ES-I3 (cell line): Measurements from ENCODE around the gene SLC24A3.
A peak's percentile ranks its signal among the peaks of the same experiment; 100 is the strongest.
"Not testable (repeated sequence)": the region's sequence is repeated elsewhere in the genome, so short reads cannot be mapped to it uniquely, and the experiment has no call there.

Source experiments
- H3K36me3 ChIP-seq: 2 replicates; pipeline ENCODE4 v1.6.1; 2013; ENCODE audit warnings: mild to moderate bottlenecking, low read length, control low read depth, moderate library complexity; ENCODE audit not compliant: insufficient read depth
- H3K4me1 ChIP-seq: 2 replicates; pipeline ENCODE4 v1.6.1; 2013; ENCODE audit warnings: mild to moderate bottlenecking, control low read depth, low read length; ENCODE audit not compliant: insufficient read depth
- H3K9ac ChIP-seq: 2 replicates; pipeline ENCODE4 v1.6.1; 2013; ENCODE audit warnings: low read depth, mild to moderate bottlenecking, low read length, moderate library complexity
- H3K9me3 ChIP-seq: 2 replicates; pipeline ENCODE4 v1.6.1; 2013; ENCODE audit warnings: mild to moderate bottlenecking, low read length, moderate library complexity; ENCODE audit not compliant: control insufficient read depth, insufficient read depth

The SLC24A3 gene

DNA sequence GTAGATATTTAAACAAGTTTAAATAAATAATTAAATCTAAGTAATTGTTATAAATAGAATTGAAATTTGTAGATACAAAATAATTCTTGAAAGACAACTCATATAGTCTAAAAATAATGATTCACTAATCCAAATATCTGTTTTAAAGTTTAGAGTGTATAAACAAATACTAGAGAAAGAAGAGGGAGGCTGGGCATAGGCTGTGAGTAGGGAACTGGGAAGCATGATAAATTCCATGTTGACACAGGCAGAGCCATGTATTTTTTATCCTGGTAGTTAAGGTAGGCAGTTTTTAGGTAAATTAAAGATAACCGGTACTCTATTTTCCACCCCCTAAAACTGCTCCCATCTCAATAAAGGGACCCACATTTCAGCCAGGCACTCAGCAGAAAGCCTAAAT lies 534.0 kb downstream of the SLC24A3 start:
- Histone ChIP-seq H3K36me3 (no peaks in the 10 kb centered on the region), H3K9me3 (no peaks in the 10 kb centered on the region), H3K9ac (no peak overlapping the region), H3K4me1 (no peaks in the 10 kb centered on the region)

DNA sequence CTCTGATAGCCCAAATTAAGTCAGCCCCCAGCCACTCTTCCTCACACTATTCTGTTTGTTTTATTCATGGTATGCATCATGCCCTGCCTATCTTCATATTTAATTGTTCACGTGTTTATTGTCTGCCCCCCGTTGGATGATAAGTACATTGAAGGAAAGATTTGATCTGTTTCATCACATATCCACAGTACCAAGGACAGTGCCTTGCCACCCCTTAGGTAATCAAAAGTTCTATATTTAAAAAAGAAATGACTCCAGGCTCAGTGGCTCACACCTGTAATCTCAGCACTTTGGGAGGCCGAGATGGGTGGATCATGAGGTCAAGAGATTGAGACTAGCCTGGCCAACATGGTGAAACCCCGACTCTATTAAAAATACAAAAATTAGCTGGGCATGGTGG lies 535.5 kb downstream of the SLC24A3 start:
- Histone ChIP-seq H3K9ac (no peak overlapping the region), H3K4me1 (no peaks in the 10 kb centered on the region), H3K9me3 (no peaks in the 10 kb centered on the region), H3K36me3 (no peaks in the 10 kb centered on the region)

DNA sequence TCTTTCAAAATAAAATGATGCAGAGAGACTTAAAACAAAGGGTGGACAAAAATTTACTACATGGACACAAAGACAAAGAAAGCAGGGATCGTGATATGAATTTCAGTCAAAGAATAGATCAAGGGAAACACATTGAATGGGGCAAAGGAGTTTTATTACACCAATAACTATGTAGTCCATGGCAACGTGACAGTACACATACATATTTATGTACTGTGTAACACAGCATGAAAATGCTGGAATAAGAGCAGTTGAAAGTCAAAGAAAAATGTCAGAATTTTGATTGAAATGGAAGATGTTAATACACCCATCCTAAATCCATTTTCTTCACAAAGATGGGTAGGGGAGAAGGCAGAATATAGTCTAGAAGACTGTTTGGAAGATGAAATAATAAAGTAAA lies 536.2 kb downstream of the SLC24A3 start:
- Histone ChIP-seq H3K36me3 (no peaks in the 10 kb centered on the region), H3K9me3 (no peaks in the 10 kb centered on the region), H3K4me1 (no peaks in the 10 kb centered on the region), H3K9ac (no peak overlapping the region)

DNA sequence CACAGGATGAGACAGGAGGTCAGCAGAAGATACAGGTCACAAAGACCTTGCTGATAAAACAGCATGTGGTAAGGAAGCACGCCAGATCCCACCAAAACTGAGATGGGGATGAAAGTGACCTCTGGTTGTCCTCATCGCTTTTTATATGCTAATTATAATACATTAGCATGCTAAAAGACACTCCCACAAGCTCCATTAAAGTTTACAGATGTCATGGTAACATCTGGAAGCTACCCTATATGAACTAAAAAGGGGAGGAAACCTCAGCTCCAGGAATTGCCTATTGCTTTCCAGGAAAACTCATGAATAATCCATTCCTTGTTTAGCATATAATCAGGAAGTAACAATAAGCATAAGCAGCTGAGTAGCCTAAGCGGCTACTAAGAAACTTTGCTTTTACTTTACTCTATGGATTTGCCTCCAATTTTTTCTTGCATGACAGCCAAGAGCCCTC lies 537.2 kb downstream of the SLC24A3 start:
- Histone ChIP-seq H3K9me3 (no peaks in the 10 kb centered on the region), H3K4me1 (no peaks in the 10 kb centered on the region), H3K36me3 (no peaks in the 10 kb centered on the region), H3K9ac (no peak overlapping the region)

DNA sequence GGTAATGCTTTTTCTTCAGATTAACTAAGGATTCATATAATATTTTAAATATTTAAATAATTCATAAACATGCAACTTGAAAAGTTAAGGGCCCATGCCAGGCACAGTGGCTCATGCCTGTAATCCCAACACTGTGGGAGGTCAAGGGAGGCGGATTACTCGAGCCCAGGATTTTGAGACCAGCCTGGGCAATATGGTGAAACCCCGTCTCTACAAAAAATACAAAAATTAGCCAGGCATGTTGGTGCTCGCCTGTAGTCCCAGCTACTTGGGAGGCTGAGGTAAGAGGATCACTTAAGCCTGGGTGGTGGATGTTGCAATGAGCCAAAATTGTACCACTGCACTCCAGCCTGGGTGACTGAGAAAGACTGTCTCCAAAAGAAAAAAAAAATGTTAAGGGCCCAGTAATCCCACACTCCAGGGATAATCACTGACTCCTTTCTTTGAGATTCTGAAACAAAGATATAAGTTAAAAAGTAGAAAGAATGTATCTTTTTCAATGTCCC lies 537.7 kb downstream of the SLC24A3 start:
- H3K9ac ChIP-seq, result no peak overlapping the region
- H3K4me1 ChIP-seq, result no peaks in the 10 kb centered on the region
- H3K9me3 ChIP-seq, result no peaks in the 10 kb centered on the region
- no peaks in the 10 kb centered on the region for H3K36me3 ChIP-seq

DNA sequence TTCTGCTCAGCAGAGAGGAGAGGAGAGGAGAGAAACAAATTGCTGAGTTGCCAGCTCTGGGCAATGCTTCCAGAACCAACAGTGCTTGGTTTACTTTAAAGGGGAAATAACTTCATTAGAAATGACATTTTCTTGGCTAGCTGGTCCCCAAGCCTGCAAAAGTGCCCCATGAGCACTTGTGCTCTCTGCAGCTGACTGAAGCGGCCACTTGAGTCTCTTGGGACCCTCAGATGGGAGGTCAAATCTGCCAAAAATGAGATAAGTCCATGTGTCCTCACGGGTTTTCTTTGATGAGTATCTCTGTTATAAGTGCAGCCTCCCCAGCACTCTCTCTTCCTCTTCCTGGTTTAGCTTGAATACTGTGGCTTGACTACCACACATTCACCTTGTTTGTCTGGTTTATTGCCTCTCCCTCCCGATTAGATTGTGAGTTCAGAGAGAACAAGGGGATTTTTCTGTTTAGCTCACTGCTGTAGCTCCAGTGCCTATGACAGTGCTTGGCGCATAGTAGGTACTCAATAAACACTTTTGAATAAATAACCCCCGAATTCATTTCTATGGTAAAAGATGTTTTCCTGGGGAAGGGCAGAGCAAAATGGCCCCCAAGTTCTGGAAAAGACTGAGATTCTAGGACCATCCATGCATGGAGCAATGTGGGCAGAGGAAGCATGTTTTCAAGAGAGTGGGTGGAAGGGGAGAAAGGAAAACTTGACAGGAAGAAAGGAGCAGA lies 538.6 kb downstream of the SLC24A3 start:
- Histone ChIP-seq H3K4me1 (no peaks in the 10 kb centered on the region), H3K36me3 (no peaks in the 10 kb centered on the region), H3K9ac (no peak overlapping the region), H3K9me3 (no peaks in the 10 kb centered on the region)

DNA sequence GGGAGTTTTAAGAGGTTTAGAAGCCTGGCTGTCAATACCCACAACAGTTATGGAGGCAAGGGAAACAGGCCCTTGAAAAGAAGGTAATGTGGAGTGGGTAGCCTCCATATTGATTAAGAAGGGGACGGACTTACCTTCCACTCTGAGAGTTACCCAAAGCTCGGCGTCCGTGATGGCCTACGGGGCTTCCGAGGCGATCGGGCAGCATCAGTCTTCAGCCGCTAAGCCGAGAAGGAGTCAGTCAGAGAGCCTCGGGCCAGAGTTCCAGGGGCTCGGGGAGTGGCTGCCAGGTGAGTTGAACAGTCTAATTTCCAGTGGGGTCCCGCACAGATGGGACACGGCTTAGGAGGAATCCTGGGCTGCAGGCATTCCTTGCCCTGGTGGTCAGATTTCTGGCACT lies 541.8 kb downstream of the SLC24A3 start:
- H3K4me1 ChIP-seq, H3K9me3 ChIP-seq, H3K9ac ChIP-seq, H3K36me3 ChIP-seq: not testable (repeated sequence)

DNA sequence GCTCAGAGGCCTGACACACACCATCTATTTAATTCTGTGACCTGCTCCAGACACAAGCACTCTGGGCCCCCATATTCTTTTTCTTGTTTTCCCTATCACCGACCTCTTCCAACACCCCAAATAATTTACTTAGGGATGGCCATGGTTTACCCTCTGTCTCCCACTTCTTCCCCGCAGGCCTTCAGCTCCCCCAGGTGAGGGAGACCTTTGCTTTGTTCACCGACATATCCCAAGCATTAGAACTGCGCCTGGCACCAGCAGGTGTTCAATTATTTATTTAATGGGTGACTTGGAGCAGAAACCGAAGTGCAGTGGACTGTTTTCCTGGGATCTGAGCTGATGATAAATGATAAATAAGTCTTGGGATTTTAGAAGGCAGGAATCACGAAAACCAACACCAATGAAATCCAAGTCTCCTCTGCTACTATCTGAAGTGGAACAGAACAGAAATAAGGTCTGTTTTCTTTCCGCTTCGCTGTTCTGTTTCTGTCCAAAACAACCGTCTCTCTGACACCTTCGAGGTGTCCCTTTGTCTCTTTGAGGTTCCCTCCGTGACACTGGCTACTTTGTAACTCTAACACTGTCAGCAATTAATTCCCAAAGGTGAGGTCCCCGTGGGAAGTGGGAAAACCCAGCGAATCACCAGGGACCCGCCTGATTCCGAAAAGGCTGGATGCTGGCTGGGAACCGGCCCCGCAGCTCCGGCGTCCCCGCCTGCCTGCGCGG lies 544.5 kb downstream of the SLC24A3 start:
- no peaks in the 10 kb centered on the region for H3K9me3 ChIP-seq
- no peaks in the 10 kb centered on the region for H3K36me3 ChIP-seq
- H3K4me1 ChIP-seq, result no peaks in the 10 kb centered on the region; the same call in 1 of the 2 replicates
- H3K9ac ChIP-seq, result peak overlapping the region; percentile 98

DNA sequence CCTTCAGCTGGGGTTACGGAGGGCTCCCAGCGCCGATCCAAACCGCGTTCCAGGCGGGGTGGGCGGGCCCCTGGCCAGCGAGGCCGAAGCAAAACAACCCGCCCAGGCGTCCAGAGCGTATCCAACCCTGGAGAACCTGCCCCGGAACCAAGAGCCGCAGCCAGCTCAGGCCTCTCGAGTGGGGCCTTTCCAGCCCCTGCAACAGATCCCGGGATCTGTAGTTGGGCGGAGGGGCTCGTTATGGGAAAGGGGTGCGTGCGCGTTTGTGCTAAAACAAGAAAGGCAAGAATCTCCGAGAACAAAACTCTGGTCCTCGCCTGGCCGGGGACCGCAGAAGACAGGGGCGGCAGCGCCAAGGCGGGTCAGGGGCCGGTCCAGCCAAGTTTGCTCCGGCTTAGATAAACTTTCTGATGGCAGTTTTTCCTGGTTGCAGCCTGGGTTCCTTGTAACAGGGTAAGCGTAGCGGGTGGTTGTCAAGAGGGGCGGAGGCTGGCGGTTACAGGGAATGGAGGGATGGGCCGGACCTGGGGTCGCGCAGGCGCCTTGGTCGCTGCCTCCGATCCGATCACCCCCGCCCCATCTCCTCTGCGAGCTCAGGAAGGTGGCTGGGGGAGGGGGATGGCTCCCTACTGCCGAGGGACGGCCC lies 545.2 kb downstream of the SLC24A3 start:
- H3K9me3 ChIP-seq, result no peaks in the 10 kb centered on the region
- no peaks in the 10 kb centered on the region for H3K36me3 ChIP-seq
- H3K9ac ChIP-seq, result peak overlapping the region; percentile 98
- H3K4me1 ChIP-seq, result no peaks in the 10 kb centered on the region; the same call in 1 of the 2 replicates

DNA sequence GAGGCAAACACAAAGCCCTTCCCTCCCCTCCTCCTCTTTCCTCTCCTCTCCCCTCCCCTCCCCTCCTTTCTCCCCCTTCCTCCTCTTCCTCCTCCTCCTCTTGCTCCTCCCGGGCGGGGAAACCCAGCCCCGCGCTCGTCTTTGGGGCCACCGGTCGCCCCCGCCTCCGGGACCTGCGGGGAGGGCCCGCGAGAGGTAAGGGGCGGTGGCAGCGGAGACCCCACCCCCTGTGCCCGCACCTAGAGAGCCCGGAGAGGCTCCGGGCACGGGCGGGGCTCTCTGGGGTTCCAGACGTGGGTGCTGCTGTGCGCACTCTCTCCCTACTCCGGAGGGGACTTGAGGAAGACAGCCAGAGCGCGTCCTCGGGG lies 545.7 kb downstream of the SLC24A3 start, which contains the start of gene RIN2:
TSS of gene RIN2 (plus strand) at position 126 of the 368 bp plus-strand sequence. CDS start 131,344 bp downstream, outside the sequence.
- H3K9ac ChIP-seq, result peak within 1 kb of the TSS; percentile 98
- no peaks in the 10 kb centered on the region; the same call in 1 of the 2 replicates for H3K4me1 ChIP-seq
- no peaks in the 10 kb centered on the region for H3K9me3 ChIP-seq
- H3K36me3 ChIP-seq, result no peaks in the 10 kb centered on the region

DNA sequence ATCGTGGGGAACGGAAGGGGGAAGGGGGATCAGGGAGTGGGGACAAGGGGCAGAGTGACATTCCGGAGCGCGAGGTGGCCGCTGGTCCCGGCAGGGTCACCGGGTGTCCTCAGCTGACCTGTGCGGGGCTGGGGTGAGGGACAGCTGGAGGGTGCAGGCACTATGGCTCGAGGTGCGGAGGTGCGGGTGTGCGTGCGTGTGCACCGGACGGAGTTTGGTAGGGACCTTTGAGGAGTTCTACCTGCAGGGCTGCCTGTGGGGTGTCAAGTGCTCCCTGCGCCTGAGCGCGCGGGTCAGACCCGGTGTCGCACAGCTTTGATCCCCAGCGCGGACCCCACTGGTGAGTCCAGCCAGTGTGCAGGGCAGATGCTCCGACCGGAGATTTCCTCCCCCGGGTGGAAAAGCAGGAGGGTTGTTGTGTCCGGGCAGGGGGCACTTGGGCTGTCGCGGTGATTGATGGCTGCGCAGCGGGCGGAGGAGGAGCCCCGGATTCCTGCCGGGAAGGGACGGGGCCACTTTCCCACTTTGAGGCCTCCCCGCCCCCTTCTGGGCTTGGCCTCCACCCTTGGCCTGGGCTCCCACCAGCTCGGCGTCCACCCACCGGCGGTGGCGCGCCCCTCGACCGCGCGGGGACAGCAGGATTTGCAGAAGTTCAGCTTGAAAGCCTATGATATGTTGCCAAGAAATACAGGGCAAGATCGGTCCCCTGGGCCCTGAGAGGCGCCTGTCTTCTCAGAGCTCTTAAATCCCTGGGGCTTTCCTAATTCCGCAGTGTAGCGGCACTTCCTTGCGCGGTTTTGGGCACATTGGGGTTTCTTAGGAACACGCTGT lies 546.3 kb downstream of the SLC24A3 start:
- no peaks in the 10 kb centered on the region for H3K9me3 ChIP-seq
- H3K4me1 ChIP-seq, result no peaks in the 10 kb centered on the region; the same call in 1 of the 2 replicates
- no peaks in the 10 kb centered on the region for H3K36me3 ChIP-seq
- peak overlapping the region; percentile 98 for H3K9ac ChIP-seq

DNA sequence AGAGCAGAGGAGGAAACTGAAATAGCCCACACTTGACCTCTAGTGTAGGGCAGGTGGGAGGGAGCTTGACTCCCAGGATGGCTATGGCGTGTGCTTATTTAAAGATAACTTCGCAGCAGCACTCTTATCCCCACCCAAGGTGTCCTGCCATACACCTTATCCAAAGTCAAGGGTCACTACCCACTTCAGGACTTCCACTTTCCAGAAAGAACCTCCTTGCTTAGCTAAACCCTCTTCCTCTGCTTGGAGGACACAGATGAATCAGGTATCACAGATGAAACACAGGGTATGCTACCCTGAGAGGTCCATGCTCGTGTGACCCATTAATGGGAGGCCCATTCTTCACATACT lies 547.9 kb downstream of the SLC24A3 start:
- Histone ChIP-seq H3K36me3 (no peaks in the 10 kb centered on the region), H3K4me1 (no peaks in the 10 kb centered on the region; the same call in 1 of the 2 replicates), H3K9me3 (no peaks in the 10 kb centered on the region), H3K9ac (no peak overlapping the region)

DNA sequence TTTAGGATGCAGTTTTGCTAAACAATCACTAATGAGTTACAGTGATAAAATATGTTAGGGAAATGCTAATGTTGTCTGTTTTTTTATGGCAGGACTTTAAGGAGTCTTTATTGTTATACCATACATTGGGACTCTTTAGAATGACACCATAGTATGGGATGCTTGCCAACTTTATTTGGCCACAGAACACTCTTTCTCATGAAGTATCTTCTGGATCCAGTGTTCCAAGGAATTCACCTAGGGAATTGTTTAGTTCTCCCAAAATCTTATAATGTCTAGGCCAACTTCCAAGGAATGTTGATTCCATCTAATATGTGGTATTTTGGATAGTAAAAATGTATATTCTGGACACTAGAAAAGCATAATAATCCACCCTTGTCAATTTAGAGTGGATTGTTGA lies 548.9 kb downstream of the SLC24A3 start:
- H3K9me3 ChIP-seq, result no peaks in the 10 kb centered on the region
- H3K36me3 ChIP-seq, result no peaks in the 10 kb centered on the region
- no peaks in the 10 kb centered on the region; the same call in 1 of the 2 replicates for H3K4me1 ChIP-seq
- H3K9ac ChIP-seq, result no peak overlapping the region

DNA sequence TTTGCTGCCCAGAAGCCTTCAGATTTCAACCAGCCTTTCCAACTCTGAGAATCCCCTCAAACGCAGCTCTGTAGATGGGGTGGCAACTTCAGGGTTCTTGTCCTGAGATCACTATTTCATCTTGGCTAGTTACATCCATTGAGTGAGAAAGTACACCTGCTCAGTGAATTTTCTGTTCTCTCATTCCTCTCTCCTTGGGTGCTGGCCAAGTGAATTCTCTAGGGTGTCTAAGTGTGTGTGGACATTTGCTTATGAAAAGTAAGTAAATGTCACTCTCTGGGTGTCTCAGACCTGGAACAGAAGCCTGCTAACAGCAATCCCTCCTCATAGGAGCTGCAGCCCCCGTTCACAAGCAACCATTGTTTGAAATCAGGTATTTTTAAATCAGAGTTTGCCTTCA lies 549.4 kb downstream of the SLC24A3 start:
- H3K9me3 ChIP-seq, result no peaks in the 10 kb centered on the region
- H3K4me1 ChIP-seq, result no peaks in the 10 kb centered on the region; the same call in 1 of the 2 replicates
- H3K9ac ChIP-seq, result no peak overlapping the region
- H3K36me3 ChIP-seq, result no peaks in the 10 kb centered on the region
